ENCODE measurements around the gene POC1B. TPM values are rescaled to one million over a fixed set of nuclear protein-coding genes. Genes with fewer than 3 reads are reported as not detected.

The POC1B gene
- total and polyA plus RNA-seq, 10 donors = 10.5 to 47.3 (median 30.4) TPM

- no peak for DNase-seq
- intact Hi-C loops (cut with DNase I; ENCODE audit: low total_unique reads) = no loop called here
- H3K27ac ChIP-seq = no peak overlapping the region
These were observed 151.9 kb downstream of the POC1B start for GRCh38 chr12:89373763-89374572.

GRCh38 chr12:89372584-89373370 is 153.1 kb downstream of the POC1B start:
- Histone ChIP-seq H3K36me3 (no peaks in the 10 kb centered on the region), H3K4me1 (peaks cover 0 to 36% (median 8%) of the 10 kb centered on the region in 6 donors), H3K4me3 (no peak overlapping the region), H3K9me3 (no peaks in the 10 kb centered on the region), H3K27me3 (replicated peaks in 1 of 7) (no peaks in the 10 kb centered on the region), H3K27ac (no peak overlapping the region)
- no peak for TF ChIP-seq POLR2A (IDR thresholded peaks at IDR 0.05)
- TF ChIP-seq POLR2AphosphoS5 (IDR thresholded peaks at IDR 0.05) = no peak
- no peak for TF ChIP-seq CTCF (IDR thresholded peaks at IDR 0.05 in 8 of 11, conservative IDR thresholded peaks at IDR 0.05 in 3 of 11)
- intact Hi-C loops (cut with DNase I; ENCODE audit: low total_unique reads) = no loop called here
- 84 to 94% (median 92%) methylated on average over 6 of the region's 6 CpGs for WGBS, 5 donors
- no peak for DNase-seq

More at GRCh38 chr12:89373763-89374572, 151.9 kb downstream of the POC1B start:
- 61 to 74% (median 67%) methylated on average over 2 of the region's 2 CpGs for WGBS, 5 donors
- Histone ChIP-seq H3K9me3 (no peaks in the 10 kb centered on the region), H3K36me3 (no peaks in the 10 kb centered on the region), H3K27me3 (replicated peaks in 1 of 7) (no peaks in the 10 kb centered on the region), H3K4me1 (peaks cover 0 to 36% (median 8%) of the 10 kb centered on the region in 6 donors), H3K4me3 (no peak overlapping the region)
- TF ChIP-seq POLR2A (IDR thresholded peaks at IDR 0.05) (no peak), CTCF (IDR thresholded peaks at IDR 0.05 in 8 of 11, conservative IDR thresholded peaks at IDR 0.05 in 3 of 11) (no peak), POLR2AphosphoS5 (IDR thresholded peaks at IDR 0.05) (no peak)

- peaks cover 0 to 32% (median 7%) of the 10 kb centered on the region in 6 donors for H3K4me1 ChIP-seq
- H3K27ac ChIP-seq = no peak overlapping the region
- no peak for DNase-seq
- 61 to 77% (median 69%) methylated on average over 7 of the region's 7 CpGs for WGBS, 5 donors
- TF ChIP-seq POLR2AphosphoS5 (IDR thresholded peaks at IDR 0.05) = no peak
- no peak for TF ChIP-seq CTCF (IDR thresholded peaks at IDR 0.05 in 8 of 11, conservative IDR thresholded peaks at IDR 0.05 in 3 of 11)
- no peaks in the 10 kb centered on the region for H3K9me3 ChIP-seq
- H3K4me3 ChIP-seq = no peak overlapping the region
- intact Hi-C loops (cut with DNase I; ENCODE audit: low total_unique reads) = no loop called here
- H3K27me3 ChIP-seq (replicated peaks in 1 of 7) = no peaks in the 10 kb centered on the region
- H3K36me3 ChIP-seq = no peaks in the 10 kb centered on the region
These were observed 155.0 kb downstream of the POC1B start for GRCh38 chr12:89370850-89371249.

DNA sequence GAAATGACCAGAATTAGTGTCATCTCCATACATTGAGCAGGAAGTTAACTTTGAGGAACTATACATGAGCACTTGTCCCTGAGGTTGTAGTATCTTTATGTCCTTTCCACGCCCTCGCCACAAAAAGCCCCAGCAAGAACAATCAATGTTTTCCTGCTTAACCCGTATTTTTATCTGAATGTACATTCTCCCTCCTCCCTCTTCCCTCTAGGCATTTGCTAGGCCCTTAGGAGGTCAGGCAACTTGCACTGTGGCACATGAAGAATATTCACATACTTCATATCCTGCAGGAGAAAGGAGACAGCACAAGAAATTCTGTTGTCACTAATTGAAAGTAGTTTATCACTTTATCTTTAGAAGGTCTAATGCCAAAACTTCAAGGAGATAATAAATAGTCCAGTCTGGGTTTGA is 155.4 kb downstream of the POC1B start:
- intact Hi-C loops (cut with DNase I; ENCODE audit: low total_unique reads) = no loop called here
- DNase-seq = no peak
- 26 to 51% (median 45%) methylated on average over 3 of the region's 3 CpGs for WGBS, 5 donors
- Histone ChIP-seq H3K9me3 (no peaks in the 10 kb centered on the region), H3K4me1 (peaks cover 0 to 28% (median 7%) of the 10 kb centered on the region in 6 donors), H3K36me3 (no peaks in the 10 kb centered on the region), H3K27me3 (replicated peaks in 1 of 7) (no peaks in the 10 kb centered on the region), H3K4me3 (no peak overlapping the region), H3K27ac (no peak overlapping the region)
- TF ChIP-seq POLR2A (IDR thresholded peaks at IDR 0.05) (no peak), CTCF (IDR thresholded peaks at IDR 0.05 in 8 of 11, conservative IDR thresholded peaks at IDR 0.05 in 3 of 11) (no peak), POLR2AphosphoS5 (IDR thresholded peaks at IDR 0.05) (no peak)
